ENCODE measurements around the gene KIF25.

KIF25 gene

DNA sequence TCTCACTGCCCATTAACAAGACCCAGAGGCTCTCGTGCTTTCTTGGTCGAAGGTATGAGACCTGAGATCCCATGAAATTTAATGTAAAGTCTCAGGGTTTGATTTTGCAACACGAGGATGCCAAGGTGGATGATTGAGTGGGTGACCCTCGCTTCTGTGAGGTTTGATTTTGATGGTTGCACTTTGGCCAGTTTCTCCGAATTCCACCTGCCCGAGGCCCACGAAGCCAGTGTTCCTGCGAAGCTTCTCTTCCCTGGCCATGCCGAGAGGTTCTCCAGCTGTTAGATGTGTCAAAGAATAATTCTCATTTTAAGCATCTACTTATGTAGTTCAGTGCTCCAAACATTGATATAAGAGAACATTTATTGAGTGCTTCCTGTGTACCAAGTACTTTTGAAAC, at the start of gene KIF25:
TSS of gene KIF25 (plus strand) at position 30 of the 400 bp plus-strand sequence. CDS start 31,915 bp downstream, outside the sequence.
- DNase-seq (ENCODE audit: low spot score): no peak

- DNase-seq (ENCODE audit: low spot score): no peak
Observed at GRCh38 chr6:167947716-167948115, 49.8 kb upstream of the KIF25 start.

DNA sequence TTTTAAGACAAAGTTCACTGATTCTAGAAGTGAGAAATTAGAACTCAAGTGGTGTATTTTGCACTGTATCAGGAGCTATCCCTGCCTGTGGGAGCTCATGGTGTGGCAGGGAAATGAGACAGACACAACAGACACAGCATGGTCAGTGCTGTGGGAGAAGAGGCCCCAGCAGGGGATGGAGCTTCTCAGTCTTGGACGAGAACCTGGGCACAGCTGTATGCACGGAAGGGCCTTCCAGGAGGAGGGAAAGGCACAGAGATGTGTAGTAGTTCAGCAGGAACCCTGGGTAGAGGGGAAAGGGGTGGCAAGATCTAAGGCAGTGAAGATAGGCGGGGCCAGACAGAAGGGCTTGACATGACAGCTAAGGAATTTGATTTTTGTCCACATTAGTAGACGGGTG, 48.8 kb upstream of the KIF25 start:
- DNase-seq (ENCODE audit: low spot score): no peak

DNA sequence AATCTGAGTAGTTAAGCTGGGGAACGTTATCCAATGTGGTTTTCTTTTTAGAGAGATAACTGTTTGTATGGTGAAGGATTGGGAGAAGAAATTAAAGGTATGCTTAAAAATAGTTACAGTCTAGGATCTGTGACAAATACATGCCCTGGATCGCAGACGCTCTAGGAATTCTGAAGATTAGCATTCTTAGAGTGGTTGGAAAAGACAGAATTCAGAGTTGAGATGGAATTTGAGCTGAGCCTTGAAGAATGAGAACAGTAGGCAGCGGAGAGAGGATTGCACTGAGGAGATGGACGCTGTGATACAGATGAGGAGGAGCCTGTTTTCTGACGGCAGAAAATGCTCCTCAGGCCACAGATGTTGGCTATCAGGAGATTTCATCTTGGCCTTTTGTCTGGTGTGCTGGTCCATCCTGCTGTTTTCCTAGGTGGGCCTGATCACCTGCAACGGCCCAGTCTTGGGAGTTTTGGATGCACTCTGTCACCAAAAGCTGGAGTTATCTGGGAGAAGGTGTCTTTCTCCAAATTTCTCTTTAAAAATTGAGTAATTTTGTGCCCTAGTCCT, 48.3 kb upstream of the KIF25 start:
- DNase-seq (ENCODE audit: low spot score): no peak

GRCh38 chr6:167951781-167952511, 45.5 kb upstream of the KIF25 start:
- DNase-seq (ENCODE audit: low spot score): no peak

DNA sequence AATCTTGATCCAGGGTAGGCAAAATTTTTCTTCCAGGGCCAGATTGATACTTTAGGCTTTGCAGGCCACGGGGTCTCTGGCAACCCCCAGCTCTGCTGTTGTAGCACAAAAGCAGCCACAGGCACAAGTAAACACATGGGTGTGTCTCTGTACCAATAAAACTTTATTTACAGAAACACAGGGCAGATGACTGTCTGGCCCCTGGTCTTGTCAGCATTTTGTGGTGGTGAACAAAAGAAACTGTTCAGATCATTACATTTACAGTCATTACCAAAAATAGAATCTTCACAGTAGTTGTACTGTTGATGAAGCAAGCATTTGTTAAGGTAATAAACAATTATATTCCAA, 45.0 kb upstream of the KIF25 start:
- DNase-seq (ENCODE audit: low spot score): no peak

- DNase-seq (ENCODE audit: low spot score): no peak
Observed at GRCh38 chr6:167953551-167953950, 43.9 kb upstream of the KIF25 start.

DNA sequence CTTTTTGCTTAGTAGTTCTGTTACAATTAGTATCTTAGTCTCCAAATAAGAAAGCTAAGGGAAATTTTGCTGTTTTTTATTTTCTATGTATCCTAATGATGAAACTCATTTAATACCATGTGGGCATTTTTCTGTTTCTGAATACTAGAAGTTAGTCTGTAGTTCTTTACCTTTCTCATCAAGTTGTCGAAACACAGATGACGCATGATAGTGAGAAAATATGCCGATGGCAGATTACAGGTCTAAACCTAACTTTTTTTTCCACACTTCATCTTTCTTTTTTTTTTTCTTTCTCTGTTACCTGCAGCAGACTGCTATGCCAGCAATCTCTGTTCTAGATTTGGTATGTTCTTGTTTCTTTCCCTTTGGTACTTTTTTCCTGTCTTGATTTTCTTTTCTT, 43.3 kb upstream of the KIF25 start:
- no peak for DNase-seq (ENCODE audit: low spot score)

DNA sequence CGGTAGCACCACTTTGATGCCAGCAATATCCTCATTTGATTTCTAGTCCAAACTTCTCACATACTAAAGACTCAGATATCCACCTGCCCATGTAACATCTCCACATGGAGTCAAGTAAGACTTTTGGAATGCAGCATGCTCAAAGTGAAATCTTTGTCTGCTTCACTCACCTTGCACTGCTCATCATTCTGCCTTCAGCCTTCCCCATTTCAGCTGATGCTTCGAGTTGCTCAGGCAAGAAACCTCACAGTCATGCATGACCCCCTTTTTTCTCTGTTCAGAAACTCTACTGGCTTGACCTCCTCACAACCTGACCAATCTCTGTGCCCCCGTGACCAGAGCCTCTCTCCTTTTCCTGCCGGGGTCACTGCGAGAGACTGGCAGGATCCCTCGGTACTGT, 41.0 kb upstream of the KIF25 start:
- DNase-seq (ENCODE audit: low spot score): no peak

DNA sequence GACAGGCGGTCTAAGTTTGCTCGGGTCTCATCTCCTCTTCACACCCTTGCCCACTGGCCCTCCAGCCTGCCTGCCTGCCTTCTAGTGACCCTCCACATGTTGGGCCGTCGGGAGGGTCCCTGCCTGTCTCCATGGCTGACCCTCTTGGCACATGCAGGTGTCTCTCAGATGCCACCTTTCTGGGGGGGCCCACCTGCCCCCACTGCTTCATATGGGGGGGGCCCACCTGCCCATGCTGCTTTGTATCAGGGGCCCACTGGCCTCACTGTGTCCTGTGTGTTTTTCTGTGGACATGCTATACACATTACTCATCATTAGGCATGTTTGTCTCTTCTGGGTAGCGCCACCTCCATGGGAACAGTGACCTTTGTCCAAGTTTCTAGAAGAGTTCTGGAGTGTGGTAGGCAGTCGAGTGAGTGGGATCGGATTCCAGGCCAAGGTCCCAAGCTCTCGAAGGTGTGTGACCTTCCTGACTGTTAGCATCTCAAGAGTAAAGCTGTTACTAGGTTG, 40.4 kb upstream of the KIF25 start:
- peak; percentile 22 for DNase-seq (ENCODE audit: low spot score)

GRCh38 chr6:167957626-167958025, 39.8 kb upstream of the KIF25 start:
- no peak for DNase-seq (ENCODE audit: low spot score)

GRCh38 chr6:167960579-167960978, 36.9 kb upstream of the KIF25 start:
- no peak for DNase-seq (ENCODE audit: low spot score)

- DNase-seq (ENCODE audit: low spot score): no peak
Observed at GRCh38 chr6:167962711-167963110, 34.8 kb upstream of the KIF25 start.

DNA sequence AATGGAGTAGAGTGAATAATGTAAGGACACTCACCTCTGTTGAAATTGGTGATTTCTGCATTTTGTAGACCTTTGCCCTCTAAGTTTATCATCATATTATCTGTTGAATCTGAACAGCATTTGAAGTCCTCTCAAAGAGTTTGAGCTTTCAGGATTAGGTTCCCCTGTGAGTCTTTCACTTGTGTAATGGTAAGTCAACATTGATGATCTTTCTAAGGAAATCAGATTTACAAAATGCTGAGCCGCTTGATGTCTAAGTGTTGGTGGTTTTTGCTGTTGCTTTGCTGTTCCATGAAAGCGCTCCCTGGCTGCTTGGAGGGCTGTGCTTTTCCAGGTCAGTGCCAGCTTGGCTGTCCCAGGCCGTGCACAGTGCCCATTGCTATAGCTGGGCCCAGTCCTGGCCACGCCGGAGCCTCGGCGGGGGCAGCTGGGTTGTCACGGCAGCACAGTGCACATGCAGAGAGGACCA, 33.8 kb upstream of the KIF25 start:
- DNase-seq (ENCODE audit: low spot score): no peak

GRCh38 chr6:167965592-167966539, 31.6 kb upstream of the KIF25 start:
- DNase-seq (ENCODE audit: low spot score): no peak

DNA sequence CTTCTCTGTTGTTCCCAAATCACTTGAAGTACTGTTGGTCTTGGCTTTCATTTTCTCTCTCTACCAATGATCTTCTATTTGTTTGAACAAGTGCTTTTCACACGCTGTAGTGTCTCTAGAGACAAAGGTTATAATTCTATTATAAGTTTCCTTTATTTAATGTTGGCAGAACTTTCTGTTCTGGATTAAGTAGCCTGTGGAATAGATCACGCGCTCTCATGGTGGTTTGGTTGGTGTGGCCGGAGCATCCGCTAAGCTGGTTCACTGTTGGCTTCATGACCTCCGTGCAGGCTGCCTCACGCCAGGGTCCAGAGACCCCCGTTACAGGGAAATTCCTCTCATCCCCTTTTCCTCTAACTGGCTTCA, 30.9 kb upstream of the KIF25 start:
- DNase-seq (ENCODE audit: low spot score): no peak

DNA sequence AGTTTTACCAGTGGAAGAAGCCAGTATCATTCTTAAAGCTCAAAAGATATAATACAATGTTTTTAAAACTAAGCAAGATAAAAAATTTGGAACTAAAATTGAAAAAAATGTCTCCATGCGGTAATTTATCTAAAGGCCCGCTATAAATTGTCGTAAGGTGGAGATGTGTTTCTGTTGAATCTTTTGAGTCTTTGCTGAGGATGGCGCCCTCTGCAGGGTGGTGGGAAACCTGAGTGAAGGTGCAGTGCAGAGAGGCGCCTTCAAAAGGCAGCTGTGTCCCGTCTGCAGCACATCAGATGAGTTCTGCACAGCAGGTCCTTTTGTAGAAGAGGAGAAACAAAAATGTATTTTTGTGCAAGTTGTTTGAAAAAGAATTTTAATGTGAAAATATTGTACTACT, 29.4 kb upstream of the KIF25 start:
- DNase-seq (ENCODE audit: low spot score): no peak

DNA sequence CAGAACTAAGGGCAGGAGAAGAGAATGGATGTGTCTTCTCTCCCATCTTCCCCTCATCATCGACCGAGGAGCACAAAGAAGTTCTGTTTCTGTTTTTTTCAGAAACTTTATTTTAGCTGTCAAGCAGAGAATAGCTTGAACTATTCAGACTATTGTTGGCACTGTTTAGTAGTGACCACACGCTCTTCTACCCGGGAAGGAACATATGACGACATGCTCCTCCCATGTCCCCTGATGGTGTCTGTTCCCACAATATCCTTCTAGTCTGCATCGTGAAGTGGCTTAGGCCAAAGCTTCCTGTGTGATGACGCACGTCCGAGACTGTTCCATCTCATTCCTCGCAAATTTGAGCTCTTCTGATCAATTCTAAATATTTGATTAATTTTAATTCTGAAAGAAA, 27.2 kb upstream of the KIF25 start:
- DNase-seq (ENCODE audit: low spot score): no peak

DNA sequence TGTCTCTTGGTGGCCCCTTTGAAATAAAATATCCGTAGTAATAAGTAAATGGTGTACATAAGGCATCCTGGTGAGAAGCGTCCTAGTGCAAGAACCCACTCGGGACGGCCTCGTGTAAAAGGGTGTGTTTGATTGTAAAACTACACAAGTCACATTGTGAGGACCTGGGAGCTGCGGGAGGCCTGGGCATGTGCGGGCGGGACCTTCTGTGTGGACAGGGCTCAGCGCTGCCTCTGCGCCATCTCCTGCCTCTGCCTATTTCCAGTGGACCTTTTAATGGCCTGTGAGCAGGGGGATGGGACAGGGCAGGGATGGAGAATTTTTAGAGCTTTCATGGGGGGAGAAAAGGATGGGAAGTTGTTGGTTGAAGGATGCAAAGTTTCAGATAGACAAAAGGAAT, 25.3 kb upstream of the KIF25 start:
- DNase-seq (ENCODE audit: low spot score): no peak

- no peak for DNase-seq (ENCODE audit: low spot score)
Observed at GRCh38 chr6:167973148-167973885, 24.2 kb upstream of the KIF25 start.

DNA sequence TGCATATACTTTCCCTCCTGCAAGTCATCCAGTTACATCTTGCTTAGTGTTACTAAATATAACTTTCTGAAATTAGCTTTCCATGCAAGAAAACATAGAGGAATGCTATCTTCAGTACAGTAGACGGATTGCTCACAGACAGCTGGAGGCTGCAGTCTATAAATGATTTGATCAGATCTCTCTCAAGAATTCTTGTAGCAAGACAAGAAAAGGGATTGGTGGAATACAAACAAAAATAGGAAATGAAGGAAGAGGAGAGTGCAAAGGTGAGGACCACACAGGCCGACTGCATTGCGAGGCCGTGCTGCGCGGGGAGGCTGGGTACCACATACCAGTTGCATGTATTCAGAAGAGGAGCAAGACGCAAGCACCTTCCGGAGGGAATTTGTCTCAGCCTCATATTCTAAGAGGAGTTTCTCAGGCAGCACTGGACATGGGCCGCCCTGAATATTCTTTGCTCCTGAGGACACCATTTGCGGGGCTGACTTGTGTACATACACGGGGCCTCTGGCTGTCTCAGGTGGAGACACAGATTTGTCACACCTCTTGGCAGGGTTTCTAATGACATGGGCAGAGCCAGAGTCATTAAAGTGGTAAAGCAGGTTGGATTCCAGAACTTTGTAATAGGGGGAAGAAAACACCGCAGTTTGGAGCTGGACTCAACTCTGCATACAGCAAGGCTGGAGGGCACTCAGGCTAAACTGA, 22.7 kb upstream of the KIF25 start:
- no peak for DNase-seq (ENCODE audit: low spot score)

Data from AG08395 (cell line).